ENCODE data around the gene WDR72.
A peak's percentile ranks its signal among the peaks of the same experiment; 100 is the strongest.
"Not testable (repeated sequence)": the region's sequence is repeated elsewhere in the genome, so short reads cannot be mapped to it uniquely, and the experiment has no call there.

The WDR72 gene

DNA sequence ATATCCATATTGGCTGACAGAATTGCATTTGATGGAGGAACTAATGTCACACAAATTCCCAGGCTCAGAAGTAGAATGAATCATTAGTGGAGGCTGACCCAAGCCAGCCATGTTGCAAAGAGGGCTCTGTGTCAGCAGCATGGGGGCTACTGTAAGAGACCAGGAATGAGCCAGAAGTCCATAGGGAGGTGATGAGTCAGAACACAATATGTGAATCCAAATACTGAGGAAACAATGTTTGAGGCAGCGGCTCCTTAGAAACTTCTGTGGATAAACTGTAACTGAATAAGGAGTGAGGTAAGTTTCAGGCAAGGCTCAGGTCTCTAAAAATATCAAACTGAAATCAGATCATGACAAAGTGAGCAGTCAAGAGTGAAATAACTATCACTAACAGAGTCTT lies 170.7 kb downstream of the WDR72 start:
- DNase-seq, result peak; percentile 98

DNA sequence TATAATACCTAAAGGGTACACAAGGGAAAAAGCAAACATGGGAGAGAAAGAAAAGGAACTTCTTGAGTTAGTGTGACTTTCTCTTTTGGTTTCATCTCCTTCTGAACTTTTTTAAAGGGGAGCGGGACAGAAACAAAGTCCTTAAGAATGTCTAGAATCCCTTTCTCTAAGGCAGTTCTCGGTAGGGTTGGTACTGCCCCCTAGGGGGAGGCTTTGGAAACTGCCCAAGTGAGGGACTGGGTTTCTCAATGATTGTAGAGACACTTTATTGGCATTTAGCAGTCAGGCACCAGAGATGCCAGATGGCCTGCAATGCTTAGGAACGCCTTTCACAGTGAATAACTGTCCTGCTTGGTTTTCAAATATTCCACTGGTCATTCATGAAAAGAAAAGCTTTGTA lies 172.7 kb downstream of the WDR72 start:
- peak; percentile 55 for DNase-seq

DNA sequence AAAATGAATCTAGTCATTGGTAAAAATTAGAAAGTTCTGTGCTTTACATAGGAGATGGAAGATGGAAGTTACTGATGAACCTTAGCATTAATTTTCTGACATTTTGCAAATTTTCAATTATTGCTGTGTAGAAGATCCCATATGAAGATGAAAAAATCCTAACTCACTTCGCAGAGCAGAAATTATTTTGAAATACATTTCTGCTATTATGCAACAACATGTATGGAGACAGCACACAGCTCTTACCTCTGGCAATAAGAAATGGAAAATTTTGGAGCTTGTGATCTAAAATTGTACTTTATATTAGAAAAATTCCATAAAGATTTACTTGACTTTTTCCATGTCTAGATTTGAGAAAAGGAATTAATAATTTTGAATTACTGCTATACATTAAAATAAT lies 177.9 kb downstream of the WDR72 start:
- no peak for DNase-seq

DNA sequence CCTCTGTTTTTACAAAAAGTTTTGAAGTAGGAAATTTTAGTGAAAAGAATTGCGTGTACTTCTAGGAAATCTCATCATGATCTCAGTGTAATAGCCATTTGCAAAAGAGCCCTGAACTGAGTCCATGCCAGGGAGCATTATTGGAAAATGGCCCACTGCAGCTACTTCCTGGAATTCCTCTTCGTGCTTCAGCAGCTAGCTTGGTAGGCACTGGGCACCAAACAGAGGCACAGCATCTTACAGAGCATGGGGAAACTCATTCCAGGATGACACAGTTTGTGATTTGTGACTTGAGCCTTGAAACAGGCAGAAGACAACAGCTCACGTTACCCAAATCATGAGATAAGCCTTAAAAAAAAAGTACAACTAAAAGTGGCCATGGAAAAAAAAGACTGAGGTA lies 179.1 kb downstream of the WDR72 start:
- peak; percentile 11 for DNase-seq

DNA sequence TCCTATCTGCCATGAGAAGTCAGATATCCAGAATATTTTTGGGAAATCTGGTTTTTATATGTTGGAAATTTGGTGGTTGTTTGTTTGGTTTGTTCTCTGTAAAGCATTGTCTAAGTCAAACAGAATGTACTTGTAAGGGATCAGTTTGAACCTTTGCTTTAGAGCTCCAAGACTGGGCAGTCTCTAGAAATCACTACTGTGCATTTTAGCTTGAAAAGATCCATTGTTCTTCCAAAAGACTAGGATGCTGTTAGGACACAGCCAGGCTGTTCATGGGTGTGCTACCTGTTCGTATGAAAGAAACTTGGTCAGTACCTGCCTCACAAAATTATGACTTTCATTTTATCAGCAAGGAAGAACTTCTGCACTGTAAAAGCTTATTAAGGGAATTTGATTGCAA lies 182.6 kb downstream of the WDR72 start:
- DNase-seq, result no peak

DNA sequence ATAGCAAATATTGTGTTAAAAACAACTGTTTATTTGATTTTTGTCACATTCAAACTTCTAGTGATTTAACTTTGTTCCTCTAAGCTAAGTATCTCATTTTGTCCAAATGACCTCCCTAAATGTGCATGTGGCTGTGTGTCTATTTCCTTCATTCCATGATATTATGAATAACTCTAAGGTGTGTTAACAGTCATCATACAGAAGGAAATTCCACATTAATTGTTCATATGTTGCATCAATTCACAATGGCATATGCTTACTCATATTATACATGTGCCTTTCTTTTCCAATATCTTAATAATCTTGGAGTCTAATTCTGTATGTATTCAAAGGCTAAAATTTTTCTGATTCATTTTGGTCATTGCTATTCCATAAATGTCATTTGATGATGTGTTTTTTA lies 186.4 kb downstream of the WDR72 start:
- DNase-seq, result no peak

DNA sequence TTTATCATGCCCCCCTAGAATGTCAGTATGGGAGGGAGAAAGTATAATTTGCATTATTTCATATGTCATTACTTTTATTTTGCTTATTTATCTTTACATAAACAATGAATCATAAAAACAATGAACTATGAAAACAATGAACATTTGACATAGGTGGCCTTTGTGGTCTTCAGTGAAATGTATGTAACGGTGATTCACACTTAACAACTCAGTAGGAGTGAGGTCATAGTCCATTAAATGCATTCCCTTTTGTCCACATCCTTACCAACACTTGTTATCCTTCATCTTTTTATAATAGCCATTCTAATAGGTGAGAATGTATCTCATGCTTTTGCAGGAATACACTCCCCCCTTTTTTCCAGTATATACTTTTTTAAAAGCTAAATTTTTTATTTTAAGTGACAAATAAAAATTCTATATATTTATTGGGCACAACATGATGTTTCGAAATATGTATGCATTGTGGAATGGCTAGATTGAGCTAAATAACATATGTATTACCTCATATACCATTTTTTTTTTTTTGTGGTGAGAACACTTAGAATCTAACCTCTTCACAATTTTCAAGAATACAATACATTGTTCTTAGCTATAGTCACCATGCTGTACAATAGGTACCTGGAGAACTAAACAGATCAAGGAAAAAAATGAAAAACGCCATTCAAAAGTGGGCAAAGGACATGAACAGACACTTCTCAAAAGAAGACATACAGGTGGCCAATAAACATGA lies 189.5 kb downstream of the WDR72 start:
- DNase-seq, result peak; percentile 74

DNA sequence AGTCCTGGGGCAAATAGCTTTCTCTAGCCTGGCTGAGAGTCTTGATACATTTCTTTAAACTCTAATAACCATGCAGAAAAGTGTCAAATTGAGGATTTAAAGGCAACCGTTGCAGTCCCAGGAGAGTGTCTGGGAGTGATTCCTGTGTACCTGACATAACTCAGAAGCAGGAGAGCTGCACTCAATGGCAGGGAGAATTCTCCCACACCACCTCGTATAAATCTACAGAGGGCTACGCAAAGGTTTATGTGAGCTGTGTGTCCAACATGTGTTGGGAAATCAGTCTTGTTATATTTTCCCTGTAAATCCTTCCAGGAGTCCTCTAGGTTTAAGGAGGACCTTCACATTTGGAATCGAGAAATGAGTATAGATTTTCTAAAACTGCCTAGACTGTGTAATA lies 192.6 kb downstream of the WDR72 start:
- DNase-seq, result no peak

DNA sequence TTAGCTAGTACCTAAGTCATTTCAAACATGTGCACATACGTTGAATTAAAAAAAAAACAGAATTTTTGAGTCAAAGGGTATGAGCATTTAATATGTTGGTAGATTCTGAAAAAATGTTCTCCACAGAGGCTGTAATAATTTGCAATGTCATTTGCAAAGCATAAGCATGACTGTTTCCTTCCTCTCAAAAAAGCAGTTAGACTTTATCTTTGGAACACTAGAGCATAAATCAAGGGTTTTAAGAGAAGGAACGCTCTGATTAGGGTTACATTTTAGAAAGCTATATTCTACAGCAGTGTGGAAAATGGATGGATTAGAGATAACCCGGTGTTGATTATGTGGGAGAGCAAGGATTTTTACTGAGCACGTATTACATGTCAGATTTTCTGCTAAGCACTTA lies 193.7 kb downstream of the WDR72 start:
- DNase-seq, result no peak

DNA sequence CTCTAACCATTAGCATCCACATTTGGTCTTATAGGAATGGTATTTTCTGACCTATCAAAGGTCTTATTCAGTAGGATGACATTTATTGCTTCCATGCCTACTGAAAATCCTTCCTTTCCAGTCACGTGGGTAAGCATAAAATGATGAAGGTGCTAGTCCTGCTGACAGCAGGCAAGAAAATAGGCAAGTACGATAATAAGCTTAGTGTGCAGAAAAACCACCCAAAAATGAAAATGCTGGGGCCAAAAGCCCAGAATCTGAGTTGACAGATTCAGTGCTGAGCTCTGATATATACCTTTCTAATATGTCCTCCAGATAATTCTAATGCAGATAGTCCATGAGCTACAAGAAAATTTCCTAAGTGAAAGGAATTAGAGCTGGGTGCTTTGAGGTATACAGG lies 194.8 kb downstream of the WDR72 start:
- no peak for DNase-seq

DNA sequence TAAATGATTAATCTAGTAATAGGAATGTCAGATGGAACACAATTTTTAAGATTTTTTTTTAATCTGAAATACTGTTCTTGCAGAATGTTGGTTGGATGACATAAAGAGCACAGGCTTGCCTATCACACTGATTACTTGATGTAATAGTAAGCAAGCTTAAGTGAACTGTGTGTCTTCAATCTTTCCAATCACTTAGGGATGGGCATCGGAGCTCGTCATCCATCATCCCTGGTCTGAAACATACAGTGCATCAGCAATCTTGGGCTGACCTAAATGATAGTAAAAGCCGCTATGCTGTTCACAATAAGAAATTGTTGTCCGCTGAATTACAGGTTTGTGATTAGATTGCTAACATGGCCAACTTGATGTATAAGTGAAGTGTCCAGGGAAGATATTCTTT lies 195.8 kb downstream of the WDR72 start:
- no peak for DNase-seq

DNA sequence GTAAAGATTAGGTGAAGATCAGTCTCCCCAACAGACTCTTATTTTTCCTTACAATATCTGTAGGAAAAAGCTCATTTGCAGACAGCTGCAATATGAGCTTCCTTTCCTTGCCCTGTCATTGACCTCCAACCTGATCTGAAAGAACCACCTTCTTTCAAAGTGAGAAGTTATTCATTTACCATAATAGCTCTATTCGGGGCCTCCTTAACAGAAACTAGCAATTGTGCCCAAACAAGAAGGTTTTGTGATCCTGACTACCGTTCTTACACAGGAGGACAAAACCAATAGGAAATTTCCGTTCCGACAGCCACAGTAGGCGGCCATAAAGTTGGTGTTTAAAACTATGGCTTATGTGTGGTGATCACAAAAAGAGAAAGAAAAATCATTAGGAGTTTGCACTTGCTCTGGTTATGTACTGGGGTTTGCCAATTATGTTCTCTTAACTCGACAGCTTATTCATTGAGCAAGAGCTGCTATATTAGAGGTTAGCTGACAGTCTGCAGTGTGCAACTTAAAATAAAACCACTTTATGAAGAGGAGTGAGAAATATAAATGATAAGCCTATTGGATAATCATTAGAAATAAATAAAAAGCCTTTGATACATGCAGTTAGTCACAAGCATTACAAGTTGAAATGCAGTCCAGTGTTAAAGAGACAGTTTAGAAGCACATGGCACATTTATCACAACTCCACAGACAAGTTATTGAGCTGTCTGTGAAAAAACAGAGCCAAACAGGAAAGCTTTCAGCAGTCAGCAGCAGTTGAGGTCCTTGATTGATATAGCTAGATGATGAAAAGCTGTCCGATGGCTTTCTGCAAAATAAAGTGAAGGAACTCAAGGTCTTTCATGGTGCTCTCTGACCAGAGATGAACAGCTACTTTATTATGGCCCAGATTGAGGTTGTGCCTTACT lies 199.8 kb downstream of the WDR72 start:
- DNase-seq, result no peak

DNA sequence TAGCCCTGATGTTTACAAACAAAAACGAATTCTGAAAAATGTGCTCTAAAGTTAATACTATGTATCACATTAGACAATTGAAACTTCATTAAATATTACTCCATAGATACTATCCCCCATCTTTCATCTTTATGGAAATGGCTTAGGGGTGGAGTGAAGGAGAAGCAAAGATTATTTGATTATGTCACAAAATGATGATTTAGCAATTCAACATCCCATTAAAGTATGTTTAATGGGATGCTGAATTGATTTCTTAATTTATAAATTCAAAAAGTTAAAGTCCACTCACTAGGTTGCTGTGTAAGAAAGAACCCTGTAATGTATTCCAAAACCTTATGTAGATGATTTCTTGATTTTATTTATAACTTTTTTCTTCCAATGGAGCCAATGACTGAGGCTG lies 201.1 kb downstream of the WDR72 start:
- DNase-seq, result no peak

DNA sequence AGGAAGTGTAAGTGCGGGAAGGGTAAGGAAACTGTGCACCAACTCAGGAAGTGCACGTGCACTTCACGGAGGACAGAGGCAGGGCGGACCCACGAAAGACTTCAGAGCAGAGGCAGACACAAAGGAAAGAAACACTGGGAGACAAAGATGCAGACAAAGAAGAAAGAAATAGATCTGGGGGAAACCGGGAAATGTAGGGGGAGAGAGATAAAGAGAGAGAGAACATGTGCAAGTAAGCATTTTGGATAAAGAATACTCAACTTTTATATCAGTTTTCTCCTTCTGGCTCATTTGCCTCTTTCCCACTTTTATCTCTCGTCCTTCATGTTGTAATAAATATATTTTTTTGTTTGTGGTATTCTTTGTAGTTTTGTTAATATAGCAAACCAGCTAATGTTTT lies 204.2 kb downstream of the WDR72 start:
- DNase-seq, result no peak

DNA sequence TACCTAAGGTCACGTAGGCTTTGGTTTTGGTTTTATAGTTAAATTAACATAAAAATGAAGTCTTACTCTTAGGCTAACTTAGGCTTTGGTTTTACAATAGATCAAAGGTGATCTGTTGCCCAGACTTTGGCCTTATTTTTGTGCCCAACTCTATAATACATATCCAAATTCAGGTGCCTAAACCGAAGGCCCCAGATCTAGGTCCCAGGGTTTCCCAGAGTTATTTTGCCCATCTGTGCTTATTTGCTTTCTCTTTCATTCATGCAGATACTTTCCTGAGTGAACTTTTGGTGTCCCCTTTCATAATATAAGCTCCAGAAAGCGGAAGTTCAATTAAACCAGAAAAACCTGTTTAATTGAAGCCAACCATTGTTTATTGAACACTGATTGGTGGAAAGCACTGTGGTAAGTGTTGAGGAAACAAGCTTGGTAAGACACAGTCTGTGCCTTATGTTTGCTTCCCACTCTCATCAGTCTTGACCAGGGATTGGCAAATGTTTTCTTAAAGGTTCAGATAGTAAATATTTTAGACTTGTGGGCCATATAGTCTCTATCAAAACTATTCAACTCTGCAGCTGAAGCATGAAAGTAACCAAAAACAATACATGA lies 209.7 kb downstream of the WDR72 start:
- no peak for DNase-seq

DNA sequence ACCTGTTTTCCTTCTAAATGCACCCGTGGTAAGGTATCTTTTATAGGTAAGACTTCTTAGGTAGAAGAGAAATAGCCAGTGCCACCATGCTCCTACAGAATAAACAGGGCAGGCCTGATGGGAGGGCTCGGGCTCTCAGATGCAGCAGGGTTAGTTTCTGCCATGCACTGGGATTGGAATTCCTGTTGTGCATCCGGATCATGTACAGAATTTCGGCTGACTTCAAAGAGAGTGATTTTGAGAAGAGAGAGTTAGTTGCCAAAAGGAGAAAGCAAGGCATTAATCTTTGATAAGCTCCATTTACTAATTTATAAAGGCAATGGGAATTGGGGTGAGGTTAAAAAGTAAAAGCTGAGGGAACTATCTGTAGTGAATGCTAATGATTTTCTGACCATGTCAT lies 211.2 kb downstream of the WDR72 start:
- peak; percentile 8 for DNase-seq

DNA sequence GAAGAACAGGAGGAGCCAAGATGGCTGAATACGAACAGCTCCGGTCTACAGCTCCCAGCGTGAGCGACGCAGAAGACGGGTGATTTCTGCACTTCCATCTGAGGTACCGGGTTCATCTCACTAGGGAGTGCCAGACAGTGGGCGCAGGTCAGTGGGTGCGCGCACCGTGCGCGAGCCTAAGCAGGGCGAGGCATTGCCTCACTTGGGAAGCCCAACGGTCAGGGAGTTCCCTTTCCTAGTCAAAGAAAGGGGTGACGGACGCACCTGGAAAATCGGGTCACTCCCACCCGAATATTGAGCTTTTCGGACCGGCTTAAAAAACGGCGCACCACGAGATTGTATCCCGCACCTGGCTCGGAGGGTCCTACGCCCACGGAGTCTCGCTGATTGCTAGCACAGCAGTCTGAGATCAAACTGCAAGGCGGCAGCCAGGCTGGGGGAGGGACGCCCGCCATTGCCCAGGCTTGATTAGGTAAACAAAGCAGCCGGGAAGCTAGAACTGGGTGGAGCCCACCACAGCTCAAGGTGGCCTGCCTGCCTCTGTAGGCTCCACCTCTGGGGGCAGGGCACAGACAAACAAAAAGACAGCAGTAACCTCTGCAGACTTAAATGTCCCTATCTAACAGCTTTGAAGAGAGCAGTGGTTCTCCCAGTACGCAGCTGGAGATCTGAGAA lies 218.7 kb downstream of the WDR72 start:
- DNase-seq, result not testable (repeated sequence)

DNA sequence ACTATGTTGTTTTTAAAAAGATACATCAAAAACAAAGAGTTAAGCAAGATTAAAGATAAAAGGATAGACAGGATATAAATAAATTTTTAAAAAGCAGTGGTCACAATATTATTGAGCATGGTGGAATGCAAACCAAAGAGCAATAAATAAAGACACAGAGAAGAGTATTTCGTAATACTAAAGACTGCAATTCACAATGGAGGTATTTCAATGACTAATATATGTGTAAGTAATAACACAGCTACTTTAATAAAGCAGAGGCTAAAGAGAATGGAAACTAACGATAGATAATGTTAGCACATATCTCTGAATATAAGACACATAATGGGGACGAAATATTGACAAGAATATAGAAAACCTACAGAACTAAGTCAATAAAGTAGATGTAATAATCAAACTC lies 219.6 kb downstream of the WDR72 start:
- no peak for DNase-seq

DNA sequence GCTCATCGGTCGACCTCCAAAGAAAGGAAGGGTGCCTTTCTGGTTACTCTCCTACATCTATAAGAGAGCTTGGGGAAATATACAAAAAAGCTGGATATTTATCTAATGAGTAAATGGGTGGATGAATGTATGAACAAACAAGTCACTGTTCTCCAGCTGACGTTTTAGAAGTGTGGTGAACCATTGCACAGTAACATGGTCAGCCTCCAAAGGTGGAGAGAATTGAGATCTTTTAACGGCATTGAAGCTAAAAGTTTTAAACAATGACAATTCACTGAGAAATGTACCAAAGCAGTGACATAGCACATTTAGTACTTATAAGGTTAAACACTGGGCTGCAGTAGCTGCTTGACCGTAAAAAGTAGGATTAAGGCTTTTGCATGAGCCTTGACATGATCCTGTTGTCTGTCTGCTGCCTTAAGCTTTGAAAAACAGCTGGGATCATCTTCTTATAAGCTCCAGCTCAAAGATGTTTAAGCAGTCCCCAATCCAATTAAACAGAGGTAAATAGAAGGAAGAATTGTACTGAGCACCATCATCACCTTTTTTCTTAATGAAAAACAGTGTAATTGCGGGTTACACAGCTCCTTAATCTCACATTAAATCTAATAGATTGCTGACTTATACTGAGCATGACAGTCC lies 222.9 kb downstream of the WDR72 start:
- DNase-seq, result no peak

DNA sequence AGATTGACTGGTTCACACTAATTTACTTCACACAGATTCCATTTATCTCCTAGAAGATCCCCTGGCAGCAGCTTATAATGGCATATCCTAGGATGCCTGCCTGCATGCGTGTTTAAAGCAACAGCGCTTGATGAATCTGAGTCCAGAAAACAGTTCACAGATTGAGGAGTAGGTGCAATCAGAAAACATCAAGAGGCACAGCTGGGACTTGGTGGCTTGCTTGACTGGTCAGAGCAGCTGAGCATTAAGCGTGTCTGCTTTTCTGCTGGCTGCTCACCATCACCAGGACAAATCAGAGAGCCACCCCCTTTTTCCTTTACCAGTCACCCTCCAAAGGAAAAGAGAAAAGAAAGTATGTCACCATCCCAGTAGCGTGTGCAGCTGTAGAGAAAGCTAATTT lies 223.6 kb downstream of the WDR72 start:
- DNase-seq, result no peak

DNA sequence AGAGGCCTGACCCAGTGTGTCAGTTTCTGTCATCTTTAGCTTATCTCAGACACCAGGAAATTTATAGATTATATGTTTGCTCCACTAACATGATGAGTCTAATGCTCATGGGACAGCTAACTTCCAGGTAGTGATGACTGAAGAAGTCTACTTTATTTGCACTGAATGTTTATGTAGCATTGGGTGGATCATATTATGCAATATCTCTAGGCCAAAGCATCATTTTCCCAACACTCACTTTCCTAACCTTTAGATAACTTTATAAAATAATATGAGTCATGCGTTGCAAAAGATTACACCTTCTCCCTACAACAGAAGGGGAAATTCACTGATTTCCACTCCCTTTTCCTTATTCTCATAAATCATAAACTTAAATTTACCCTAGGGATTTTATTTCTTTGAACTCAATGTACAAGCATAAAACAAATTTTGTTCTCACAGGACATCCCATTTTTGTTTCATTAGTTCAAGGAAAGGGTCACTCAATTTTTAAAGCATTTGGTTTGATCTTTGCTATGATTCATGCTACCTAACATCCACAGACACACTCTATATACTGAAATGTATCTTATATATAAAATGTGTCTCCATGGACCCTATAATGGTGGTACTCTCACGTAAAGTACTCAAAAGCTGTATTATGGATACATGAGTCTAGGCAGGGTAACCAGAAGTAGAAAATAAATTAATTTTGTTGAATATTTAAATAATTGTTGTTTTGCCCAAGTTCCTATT lies 225.2 kb downstream of the WDR72 start:
- DNase-seq, result no peak

DNA sequence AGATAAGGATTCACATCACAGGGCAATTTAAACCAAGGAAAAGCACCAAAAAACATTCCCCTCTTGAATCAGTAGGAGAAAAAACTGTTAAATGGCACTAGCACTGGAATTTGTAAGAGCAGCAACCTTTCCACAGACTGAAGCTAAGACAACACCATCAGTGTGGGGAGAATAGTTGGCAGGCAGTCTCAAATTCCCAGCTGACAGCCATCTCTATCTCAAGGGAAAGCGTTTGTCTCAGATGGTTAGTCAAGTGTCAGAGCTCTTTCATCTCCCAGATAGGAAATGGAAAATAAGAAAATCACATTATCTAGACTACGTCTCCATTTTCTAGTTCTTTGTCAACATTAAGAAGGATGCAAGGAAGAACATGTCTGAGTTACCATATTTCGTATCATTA lies 228.7 kb downstream of the WDR72 start:
- DNase-seq, result no peak
